Adrenal gland (tissue), 5 donors: ENCODE measurements around the gene AGAP1.

Source experiments
- CTCF ChIP-seq, 6 experiments: fragments of 450-650 bp in 4 of 6; fragments of 200-600 bp in 2 of 6; sonication (generic) in 1 of 6; IDR thresholded peaks; 1 replicate in 5 of 6; 2 replicates in 1 of 6; pipeline versions ENCODE4 v1.5.1 to v1.8.0; 2016 to 2021; ENCODE audit warnings: antibody characterized with exemption in 6 of 6, mild to moderate bottlenecking in 2 of 6, moderate library complexity in 1 of 6
- POLR2A ChIP-seq, 2 donors: fragments of 450-650 bp; IDR thresholded peaks; one replicate each; pipeline ENCODE4 v1.6.1; 2017; ENCODE audit warnings: antibody characterized with exemption in 2 of 2, mild to moderate bottlenecking in 2 of 2, moderate library complexity in 1 of 2
- donor health status: DM: no; HTN: no; CAD: no.

GRCh38 chr2:236106761-236107160 is 612.9 kb downstream of the AGAP1 start:
- TF ChIP-seq CTCF (IDR thresholded peaks at IDR 0.05): no peak
- TF ChIP-seq POLR2A (IDR thresholded peaks at IDR 0.05): no peak
